HG03064 (cell line): ENCODE data around the gene PPM1D.
A peak's percentile ranks its signal among the peaks of the same experiment; 100 is the strongest.
"Not testable (repeated sequence)": the region's sequence is repeated elsewhere in the genome, so short reads cannot be mapped to it uniquely, and the experiment has no call there.

ENCODE experiments used
- ATAC-seq: cut with Tn5 transposase; IDR thresholded peaks from one replicate; pipeline ENCODE4 v1.9.1; 2021; ENCODE audit warnings: low read depth; ENCODE audit not compliant: unreplicated experiment

Gene PPM1D

DNA sequence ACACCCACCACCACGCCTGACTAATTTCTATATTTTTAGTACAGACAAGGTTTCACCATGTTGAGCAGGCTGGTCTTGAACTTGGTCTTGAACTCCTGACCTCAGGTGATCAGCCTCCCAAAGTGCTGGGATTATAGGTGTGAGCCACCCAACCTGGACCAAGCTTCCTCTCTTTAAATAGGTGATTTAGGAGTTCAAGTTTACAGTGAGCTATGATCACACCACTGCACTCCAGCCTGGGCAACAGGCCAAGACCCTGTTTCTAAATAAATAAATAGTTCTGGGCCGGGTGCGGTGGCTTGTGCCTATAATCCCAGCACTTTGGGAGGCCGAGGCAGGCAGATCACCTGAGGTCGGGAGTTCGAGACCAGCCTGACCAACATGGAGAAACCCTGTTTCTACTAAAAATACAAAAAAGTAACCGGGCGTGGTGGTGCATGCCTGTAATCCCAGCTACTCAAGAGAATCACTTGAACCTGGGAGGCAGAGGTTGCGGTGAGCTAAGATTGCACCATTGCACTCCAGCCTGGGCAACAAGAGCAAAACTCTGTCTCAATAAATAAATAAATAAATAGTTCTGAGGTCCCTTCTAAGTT lies 6.5 kb upstream of the PPM1D start:
- ATAC-seq, result not testable (repeated sequence)

DNA sequence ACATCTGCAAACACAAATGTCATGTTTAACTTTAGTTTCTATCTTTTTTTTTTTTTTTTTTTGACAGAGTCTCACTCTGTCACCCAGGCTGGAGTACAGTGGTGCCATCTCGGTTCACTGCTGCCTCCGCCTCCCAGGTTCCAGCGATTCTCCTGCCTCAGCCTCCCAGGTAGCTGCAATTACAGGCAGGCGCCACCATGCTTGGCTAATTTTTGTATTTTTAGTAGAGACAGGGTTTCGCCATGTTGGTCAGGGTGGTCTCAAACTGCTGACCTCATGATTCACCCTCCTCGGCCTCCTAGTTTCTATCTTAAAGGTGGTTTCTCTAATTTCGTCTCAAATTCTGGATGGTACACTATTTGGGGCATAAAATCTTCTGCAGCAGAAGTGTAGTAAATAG lies 5.8 kb upstream of the PPM1D start:
- ATAC-seq, result not testable (repeated sequence)

- no peak for ATAC-seq
Observed at GRCh38 chr17:60594734-60595133, 5.3 kb upstream of the PPM1D start.

DNA sequence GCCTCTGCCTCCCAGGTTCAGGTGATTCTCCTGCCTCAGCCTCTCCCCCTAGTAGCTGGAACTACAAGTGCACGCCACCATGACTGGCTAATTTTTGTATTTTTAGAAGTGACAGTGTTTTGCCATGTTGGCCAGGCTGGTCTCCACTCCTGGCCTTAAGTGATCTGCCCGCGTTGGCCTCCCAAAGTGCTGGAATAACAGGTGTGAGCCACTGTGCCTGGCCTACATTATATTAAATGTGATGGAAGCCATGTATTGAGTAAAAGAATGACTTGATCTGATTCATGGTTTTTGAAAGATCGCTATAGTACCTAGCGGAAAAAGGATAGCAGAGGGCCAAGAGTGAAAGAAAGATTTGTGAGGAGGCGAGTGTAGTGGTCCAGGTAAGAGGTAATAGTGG lies 2.7 kb upstream of the PPM1D start:
- ATAC-seq, result no peak

GRCh38 chr17:60598001-60598736 lies 1.8 kb upstream of the PPM1D start:
- ATAC-seq, result no peak

GRCh38 chr17:60599220-60599619 lies 773 bp upstream of the PPM1D start:
- ATAC-seq, result no peak

GRCh38 chr17:60600490-60601446 lies 775 bp downstream of the PPM1D start:
- peak; percentile 20 for ATAC-seq

DNA sequence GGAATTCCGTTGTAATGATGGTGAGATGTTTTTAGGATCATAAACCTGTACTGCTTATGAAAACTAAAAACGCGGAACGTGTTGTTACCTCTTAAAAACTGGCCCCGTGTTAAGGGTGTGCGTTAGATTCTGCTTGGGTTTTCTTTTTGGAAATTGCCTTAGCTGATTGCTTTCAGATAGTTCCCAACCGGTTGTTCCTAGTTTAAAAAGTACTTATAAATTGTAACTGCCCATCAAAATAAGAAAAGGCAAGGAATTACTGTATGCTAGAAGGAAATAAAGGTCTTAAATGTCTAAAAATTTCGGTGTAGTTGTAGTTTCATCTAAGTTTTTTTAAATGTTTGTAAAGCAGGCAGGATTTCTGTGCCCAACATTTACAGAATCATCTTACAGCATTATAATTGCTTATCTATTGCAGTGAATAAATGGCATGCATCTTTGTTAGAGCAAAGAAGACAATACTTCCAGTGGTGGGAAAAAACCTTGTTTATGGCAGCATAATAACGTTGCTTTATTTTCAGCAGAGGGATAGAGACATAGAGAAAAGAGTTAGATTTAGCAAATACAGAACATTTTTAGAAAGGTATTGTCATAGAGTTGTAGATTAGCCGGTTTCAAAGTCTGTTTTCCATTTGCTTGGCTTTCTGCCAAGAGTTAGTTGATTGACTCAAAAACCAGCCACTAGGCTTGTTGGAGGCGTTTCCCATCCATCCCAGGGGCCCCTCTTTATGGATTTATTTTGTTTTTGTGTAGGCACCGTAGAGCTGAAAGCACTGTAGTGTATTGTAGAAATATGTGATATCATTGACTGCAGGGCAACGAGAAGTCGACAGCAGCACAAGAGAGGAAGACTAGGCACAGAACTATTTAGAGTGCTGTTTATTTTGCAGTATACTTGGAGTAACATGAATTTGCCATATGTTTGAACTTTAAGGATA lies 1.7 kb downstream of the PPM1D start:
- no peak for ATAC-seq

DNA sequence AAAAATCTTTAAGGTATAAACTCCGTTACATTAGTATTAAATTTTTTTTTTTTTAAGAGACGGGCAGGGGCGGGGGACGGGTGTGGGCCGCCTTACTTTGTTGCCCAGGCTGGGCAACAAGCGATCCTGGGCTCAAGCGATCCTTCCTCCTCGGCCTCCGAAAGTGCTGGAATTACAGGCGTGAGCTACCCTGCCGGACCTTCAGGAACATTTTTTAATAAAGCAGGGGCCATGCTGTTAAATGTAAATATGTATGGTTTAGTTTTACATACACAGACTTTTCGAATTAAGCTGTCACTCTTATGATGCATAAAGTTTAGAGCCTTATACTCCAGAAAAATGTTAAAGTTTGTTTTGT lies 2.4 kb downstream of the PPM1D start:
- no peak for ATAC-seq

GRCh38 chr17:60602871-60603270 lies 2.9 kb downstream of the PPM1D start:
- ATAC-seq, result no peak

DNA sequence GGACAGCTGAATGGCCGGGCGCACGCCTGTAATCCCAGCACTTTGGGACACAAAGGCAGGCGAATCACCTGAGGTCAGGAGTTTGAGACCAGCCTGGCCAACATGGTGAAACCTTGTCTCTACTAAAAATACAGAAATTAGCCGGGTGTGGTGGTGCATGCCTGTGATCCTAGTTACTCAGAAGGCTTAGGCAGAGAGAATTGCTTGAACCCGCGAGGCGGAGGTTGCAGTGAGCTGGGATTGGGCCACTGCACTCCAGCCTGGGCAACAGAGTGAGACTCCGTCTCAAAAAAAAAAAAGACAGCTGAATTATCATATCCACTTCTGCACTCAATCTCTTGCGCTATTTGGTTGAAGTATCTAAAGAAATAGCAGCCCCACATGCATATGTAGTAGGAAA lies 3.5 kb downstream of the PPM1D start:
- not testable (repeated sequence) for ATAC-seq

- no peak for ATAC-seq
Observed at GRCh38 chr17:60604686-60605334, 4.8 kb downstream of the PPM1D start.

GRCh38 chr17:60606036-60606435 lies 6.0 kb downstream of the PPM1D start:
- no peak for ATAC-seq

- no peak for ATAC-seq
Observed at GRCh38 chr17:60610473-60610872, 10.5 kb downstream of the PPM1D start.

DNA sequence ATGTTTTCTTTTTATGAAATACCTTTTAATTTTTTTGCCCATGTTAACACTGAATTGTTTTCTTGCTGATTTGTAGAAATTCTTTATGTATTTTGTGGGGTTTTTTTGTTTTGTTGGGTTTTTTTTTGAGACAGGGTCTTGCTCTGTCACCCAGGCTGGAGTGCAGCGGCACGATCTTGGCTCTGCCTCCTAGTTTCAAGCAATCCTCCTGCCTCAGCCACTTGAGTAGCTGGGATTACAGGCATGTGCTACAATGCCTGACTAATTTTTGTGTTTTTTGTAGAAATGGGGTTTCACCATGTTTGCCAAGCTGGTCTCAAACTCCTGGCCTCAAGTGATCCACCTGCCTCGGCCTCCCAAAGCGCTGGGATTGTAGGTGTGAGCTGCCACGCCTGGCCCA lies 11.3 kb downstream of the PPM1D start:
- not testable (repeated sequence) for ATAC-seq

GRCh38 chr17:60613325-60613724 lies 13.3 kb downstream of the PPM1D start:
- no peak for ATAC-seq

DNA sequence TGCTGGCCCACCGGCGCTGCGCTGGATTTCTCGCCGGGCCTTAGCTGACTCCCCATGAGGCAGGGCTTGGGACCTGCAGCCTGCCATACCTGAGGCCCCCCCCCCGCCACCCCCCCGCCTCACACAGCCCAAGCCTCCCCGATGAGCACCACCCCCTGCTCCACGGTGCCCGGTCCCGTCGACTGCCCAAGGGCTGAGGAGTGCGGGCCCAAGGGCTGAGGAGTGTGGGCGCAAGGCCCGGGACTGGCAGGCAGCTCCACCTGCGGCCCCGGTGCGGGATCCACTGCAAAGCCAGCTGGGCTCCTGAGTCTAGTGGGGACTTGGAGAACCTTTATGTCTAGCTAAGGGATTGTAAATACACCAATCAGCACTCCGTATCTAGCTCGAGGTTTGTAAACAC lies 13.8 kb downstream of the PPM1D start:
- ATAC-seq, result not testable (repeated sequence)

- ATAC-seq, result not testable (repeated sequence)
Observed at GRCh38 chr17:60614247-60614646, 14.3 kb downstream of the PPM1D start.

DNA sequence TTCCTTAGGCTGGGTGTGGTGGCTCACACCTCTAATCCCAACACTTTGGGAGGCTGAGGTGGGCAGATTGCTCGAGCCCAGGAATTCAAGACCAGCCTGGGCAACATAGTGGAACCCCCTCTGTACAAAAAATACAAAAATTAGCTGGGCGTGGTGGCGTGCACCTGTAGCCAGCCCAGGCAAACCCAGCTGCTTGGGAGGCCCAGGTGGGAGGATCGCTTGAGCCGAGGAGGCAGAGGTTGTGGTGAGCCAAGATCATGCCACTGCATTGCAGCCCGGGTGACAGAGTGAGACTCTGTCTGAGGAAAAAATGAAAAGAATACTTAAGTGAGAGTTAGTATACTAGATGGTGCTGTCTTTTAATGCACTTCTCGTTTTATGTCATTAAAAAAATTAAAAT lies 15.1 kb downstream of the PPM1D start:
- ATAC-seq, result no peak

GRCh38 chr17:60615840-60616239 lies 15.8 kb downstream of the PPM1D start:
- no peak for ATAC-seq
